A549 treated with dexamethasone at 1 μM for 4 hours (cell line): ENCODE data around the gene LRRC49. TPM values are rescaled to one million over a fixed set of nuclear protein-coding genes. Genes with fewer than 3 reads are reported as not detected.

Source experiments
- total RNA-seq: library from RNA; stranded (reverse); fragments of 200-300 nt; extraction: Qiagen RNA extraction; gene quantifications from 5 replicates; pipeline ENCODE4 v1.2.3, GENCODE V29; 2022

LRRC49 gene
- total RNA-seq, result 4.1 to 5.2 TPM (median 4.7 TPM) in 5 replicates

DNA sequence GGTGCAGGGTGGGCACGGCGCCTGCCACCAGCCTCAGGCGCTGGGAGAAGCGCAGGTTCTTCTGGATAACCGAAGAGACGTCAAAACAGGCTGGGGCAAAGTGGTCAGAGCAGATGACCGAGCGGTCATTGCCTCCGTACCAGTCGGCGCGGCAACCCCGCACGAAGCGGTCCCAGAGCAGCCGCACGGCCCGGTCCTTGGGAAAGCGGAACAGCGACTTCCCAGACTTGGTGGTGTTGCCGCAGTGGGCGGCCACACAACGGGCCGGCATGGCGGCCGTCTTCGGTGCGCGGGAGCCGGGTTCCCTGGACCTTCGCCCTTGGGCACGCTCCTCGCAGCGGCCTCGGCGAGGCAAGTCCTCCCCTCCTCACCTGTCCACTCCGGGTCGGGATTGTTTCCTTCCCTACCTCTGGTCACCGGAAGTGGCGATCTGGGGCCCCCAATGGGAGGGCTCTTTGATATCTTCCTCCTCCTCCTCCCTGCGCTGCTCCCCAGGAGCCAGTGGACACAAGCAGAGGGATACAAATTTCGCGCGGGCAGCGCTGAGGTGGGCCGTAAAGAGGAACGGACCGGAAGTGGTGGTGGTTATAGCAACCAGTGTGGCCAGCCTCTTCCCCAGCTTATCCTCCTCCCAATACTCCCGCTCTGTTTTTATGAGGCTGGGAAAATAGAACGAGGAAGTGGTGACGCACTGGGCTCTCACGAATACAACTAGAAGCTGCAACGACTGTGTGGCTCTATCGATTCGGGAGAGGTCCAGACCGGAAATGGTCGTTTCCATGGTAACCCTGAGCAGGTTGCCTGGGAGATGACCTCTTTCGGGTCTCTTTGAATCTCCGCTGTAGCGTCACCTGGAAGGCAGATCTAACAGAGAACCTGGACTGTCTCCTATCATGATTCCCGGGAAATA lies at the start of gene LRRC49, which contains the start of gene THAP10:
Gene LRRC49, plus strand, starts transcription at position 825 of the 910 bp plus-strand sequence. Its CDS starts 69 bp downstream, at position 894.
Gene THAP10, minus strand, starts transcription at position 432 of the 910 bp plus-strand sequence. Its CDS starts 161 bp downstream, at position 271.

DNA sequence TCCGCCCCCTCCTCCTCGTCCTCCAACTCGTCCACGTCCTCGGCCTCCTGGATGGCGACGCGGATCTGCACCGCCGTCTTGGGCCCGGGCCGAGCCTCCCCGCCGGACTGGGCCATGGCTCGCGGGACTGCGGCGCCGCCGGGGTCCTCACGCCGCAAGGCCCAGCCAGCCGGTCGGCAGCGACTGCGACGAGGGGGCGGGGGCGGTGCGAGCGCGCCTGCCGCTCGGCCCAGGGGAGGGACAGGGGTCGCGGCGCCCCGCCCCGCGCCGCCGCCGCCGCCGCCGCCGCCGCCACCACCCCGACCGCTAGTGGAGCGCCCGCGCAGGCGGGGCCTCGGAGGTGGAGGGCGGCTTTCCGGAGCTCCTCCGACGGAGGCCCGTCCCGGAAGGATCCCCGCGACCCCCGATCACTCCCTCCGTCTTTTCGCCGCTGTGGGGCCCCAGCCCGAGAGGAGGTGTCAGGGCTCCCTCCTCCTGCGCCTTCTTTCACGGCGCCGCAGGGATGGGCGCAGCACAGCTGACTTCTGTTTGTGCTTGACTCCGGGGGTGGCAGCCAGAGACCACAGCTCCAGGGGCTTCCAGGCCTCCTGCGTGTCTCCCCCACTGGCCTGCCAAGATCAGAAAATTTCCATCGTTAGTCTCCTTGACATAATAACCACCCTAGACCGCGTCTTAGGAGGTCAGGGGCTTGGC lies 38.5 kb upstream of the LRRC49 start, which contains the start of gene LARP6:
Gene LARP6, minus strand, starts transcription at position 185 of the 693 bp plus-strand sequence. Its CDS starts 69 bp downstream, at position 116.

Other genes starting within 250 kb of the LRRC49 start
- gene UACA, start 129.3 kb upstream of the LRRC49 start, total RNA-seq, result 28.2 to 42.1 TPM (median 30.5 TPM) in 5 replicates
- gene LARP6, start 38.7 kb upstream of the LRRC49 start, total RNA-seq, result 48.5 to 76.8 TPM (median 71.1 TPM) in 5 replicates
- gene THAP10, start 393 bp upstream of the LRRC49 start, total RNA-seq, result 4.1 to 5.6 TPM (median 4.7 TPM) in 5 replicates
- 21.1 to 32.4 TPM (median 29.6 TPM) in 5 replicates for gene THSD4, start 222.6 kb downstream of the LRRC49 start, total RNA-seq